Activated naive CD8-positive, alpha-beta T cell treated with anti-CD3 and anti-CD28 coated beads, Interleukin-2, amount 50 U/mL, for 24 hours (primary cell): ENCODE results near the gene EFNB1.
"Not testable (repeated sequence)": the region's sequence is repeated elsewhere in the genome, so short reads cannot be mapped to it uniquely, and the experiment has no call there.

Experiments used
- ATAC-seq: fragments of 150-1000 bp; cut with Tn5 transposase; one replicate; pipeline ENCODE4 v1.10.0; 2021
- DNase-seq: peaks from one replicate; pipeline ENCODE4 v3.0.0; 2021
- H3K27ac Mint-ChIP-seq: one replicate; pipeline ENCODE4 v1.8.0; 2021; ENCODE audit warnings: mild to moderate bottlenecking, mixed read lengths
- H3K27me3 Mint-ChIP-seq: one replicate; pipeline ENCODE4 v1.8.0; 2021; ENCODE audit warnings: mixed read lengths
- H3K36me3 Mint-ChIP-seq: one replicate; pipeline ENCODE4 v1.8.0; 2021; ENCODE audit warnings: low read depth, mixed read lengths
- H3K4me1 Mint-ChIP-seq: one replicate; pipeline ENCODE4 v1.8.0; 2021; ENCODE audit warnings: mixed read lengths
- H3K4me3 Mint-ChIP-seq: one replicate; pipeline ENCODE4 v1.8.0; 2021; ENCODE audit warnings: mild to moderate bottlenecking, moderate library complexity, mixed read lengths
- H3K9me3 Mint-ChIP-seq: one replicate; pipeline ENCODE4 v1.8.0; 2021; ENCODE audit warnings: mixed read lengths

Gene EFNB1

GRCh38 chrX:68828740-68829581, at the start of gene EFNB1:
Gene EFNB1, plus strand, starts transcription at chrX:68829021. Its CDS starts 756 bp downstream, at chrX:68829777.
- peak within 1 kb of the TSS; percentile 62 for H3K27ac Mint-ChIP-seq

DNA sequence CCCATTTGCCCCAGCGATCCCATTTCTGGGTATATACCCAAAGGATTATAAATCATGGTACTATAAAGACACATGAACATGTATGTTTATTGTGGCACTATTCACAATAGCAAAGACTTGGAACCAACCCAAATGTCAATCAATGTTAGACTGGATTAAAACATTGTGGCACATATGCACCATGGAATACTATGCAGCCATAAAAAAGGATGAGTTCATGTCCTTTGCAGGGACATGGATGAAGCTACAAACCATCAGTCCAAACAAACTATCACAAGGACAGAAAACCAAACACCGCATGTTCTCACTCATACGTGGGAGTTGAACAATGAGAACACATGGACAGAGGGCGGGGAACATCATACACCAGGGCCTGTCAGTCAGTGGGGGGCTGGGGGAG, 47.5 kb upstream of the EFNB1 start:
- H3K4me3 Mint-ChIP-seq, H3K36me3 Mint-ChIP-seq, H3K4me1 Mint-ChIP-seq, H3K27ac Mint-ChIP-seq, ATAC-seq, DNase-seq, H3K27me3 Mint-ChIP-seq, H3K9me3 Mint-ChIP-seq: not testable (repeated sequence)

More at GRCh38 chrX:68828740-68829581, at the start of gene EFNB1:
- H3K4me1 Mint-ChIP-seq: peaks cover 20% of the 10 kb centered on the region
- H3K9me3 Mint-ChIP-seq: no peaks in the 10 kb centered on the region
- H3K27me3 Mint-ChIP-seq: no peaks in the 10 kb centered on the region
- H3K4me3 Mint-ChIP-seq: peak within 1 kb of the TSS; percentile 76
- peak; percentile 79 for ATAC-seq
- no peaks in the 10 kb centered on the region for H3K36me3 Mint-ChIP-seq
- peak; percentile 75 for DNase-seq

- Mint-ChIP-seq H3K4me1 (no peaks in the 10 kb centered on the region), H3K27me3 (peaks cover 3% of the 10 kb centered on the region), H3K27ac (no peak overlapping the region), H3K9me3 (no peaks in the 10 kb centered on the region), H3K36me3 (no peaks in the 10 kb centered on the region), H3K4me3 (no peak overlapping the region)
- ATAC-seq (no peak), DNase-seq (no peak)
These were observed 44.0 kb upstream of the EFNB1 start for GRCh38 chrX:68784816-68785215.

- H3K4me3 Mint-ChIP-seq, H3K27ac Mint-ChIP-seq, DNase-seq, ATAC-seq, H3K4me1 Mint-ChIP-seq, H3K36me3 Mint-ChIP-seq, H3K9me3 Mint-ChIP-seq, H3K27me3 Mint-ChIP-seq: not testable (repeated sequence)
These were observed 42.2 kb upstream of the EFNB1 start for GRCh38 chrX:68786581-68786980.

DNA sequence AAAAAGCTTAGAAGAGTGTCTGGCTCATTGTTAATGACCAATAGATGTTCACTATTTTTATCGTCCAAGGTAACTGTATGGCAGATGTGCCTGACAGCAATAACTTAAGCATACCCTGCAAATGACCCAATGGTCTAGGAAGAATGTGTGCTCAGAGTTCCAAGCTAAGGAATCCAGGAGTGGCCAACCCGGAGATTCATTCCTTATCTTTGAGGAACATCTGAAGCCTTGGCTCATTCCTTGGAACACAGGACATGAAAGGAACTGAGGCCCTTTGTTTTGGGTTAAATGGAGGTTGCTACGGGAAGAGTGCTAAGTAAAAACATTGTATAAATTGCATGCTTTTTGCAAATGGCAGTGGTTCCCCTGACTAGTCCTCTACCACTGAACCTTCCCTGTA, 38.9 kb upstream of the EFNB1 start:
- H3K36me3 Mint-ChIP-seq: no peaks in the 10 kb centered on the region
- no peak for ATAC-seq
- H3K4me3 Mint-ChIP-seq: no peak overlapping the region
- H3K27me3 Mint-ChIP-seq: peaks cover 2% of the 10 kb centered on the region
- no peak overlapping the region for H3K27ac Mint-ChIP-seq
- no peaks in the 10 kb centered on the region for H3K9me3 Mint-ChIP-seq
- no peak for DNase-seq
- H3K4me1 Mint-ChIP-seq: no peaks in the 10 kb centered on the region

GRCh38 chrX:68792083-68792482, 36.7 kb upstream of the EFNB1 start:
- Mint-ChIP-seq H3K27ac (no peak overlapping the region), H3K4me1 (no peaks in the 10 kb centered on the region), H3K27me3 (peaks cover 2% of the 10 kb centered on the region), H3K36me3 (no peaks in the 10 kb centered on the region), H3K9me3 (no peaks in the 10 kb centered on the region), H3K4me3 (no peak overlapping the region)
- DNase-seq (no peak), ATAC-seq (no peak)

GRCh38 chrX:68794461-68794860, 34.4 kb upstream of the EFNB1 start:
- Mint-ChIP-seq H3K4me3 (no peak overlapping the region), H3K4me1 (no peaks in the 10 kb centered on the region), H3K36me3 (no peaks in the 10 kb centered on the region), H3K27me3 (peaks cover 2% of the 10 kb centered on the region), H3K9me3 (no peaks in the 10 kb centered on the region), H3K27ac (no peak overlapping the region)
- no peak for DNase-seq
- ATAC-seq: no peak

DNA sequence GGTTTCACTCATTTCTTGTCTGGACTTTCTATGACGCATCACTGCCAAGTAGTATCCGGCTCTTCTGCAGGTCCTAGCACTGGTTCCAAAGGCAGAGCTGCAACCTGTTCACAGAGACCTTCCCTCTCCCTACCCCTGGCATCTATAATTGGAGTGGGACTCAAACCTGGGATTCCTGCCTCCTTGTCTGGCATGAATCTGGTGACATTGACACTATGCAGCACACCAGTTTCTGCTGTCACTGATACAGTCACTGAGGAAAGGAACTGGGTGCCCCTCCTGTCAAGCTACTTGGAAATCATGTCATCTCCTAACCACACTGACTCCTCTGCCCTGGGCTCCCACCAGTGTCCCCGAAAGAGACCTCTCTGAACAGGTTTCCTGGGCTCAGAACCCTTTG, 33.1 kb upstream of the EFNB1 start:
- no peak for ATAC-seq
- no peak for DNase-seq
- Mint-ChIP-seq H3K36me3 (no peaks in the 10 kb centered on the region), H3K27ac (no peak overlapping the region), H3K4me3 (no peak overlapping the region), H3K4me1 (no peaks in the 10 kb centered on the region), H3K9me3 (no peaks in the 10 kb centered on the region), H3K27me3 (peaks cover 2% of the 10 kb centered on the region)

GRCh38 chrX:68798400-68798799, 30.4 kb upstream of the EFNB1 start:
- not testable (repeated sequence) for H3K27me3 Mint-ChIP-seq, ATAC-seq, H3K27ac Mint-ChIP-seq

DNA sequence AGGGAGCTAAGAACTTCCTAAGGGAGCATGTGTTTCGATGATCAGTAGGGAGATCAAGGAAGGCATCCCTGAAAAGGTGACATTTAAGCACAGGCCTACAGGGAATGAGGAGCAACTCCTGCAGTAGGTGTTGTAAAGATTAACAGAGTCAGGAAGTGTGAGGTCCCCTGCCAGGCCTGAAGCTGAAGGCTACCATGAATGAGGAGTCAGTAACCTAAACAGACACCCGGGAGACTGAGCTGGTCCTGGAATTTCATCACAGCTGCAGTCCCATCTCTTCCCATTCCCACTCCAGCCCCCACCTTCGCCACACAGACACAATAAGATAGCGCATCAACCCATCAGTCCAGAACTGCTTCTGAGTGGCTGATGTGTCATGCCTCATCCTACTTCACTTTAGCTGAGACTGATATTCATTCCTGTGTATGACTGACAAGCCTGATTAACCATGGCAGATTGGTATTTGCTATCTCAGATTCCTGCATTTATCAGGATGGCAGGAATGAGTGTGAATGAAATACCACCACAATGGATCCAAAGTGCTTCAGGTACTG, 27.0 kb upstream of the EFNB1 start:
- no peak for ATAC-seq
- H3K9me3 Mint-ChIP-seq: no peaks in the 10 kb centered on the region
- no peak for DNase-seq
- H3K36me3 Mint-ChIP-seq: no peaks in the 10 kb centered on the region
- no peak overlapping the region for H3K27ac Mint-ChIP-seq
- no peaks in the 10 kb centered on the region for H3K27me3 Mint-ChIP-seq
- no peak overlapping the region for H3K4me3 Mint-ChIP-seq
- no peaks in the 10 kb centered on the region for H3K4me1 Mint-ChIP-seq

More at GRCh38 chrX:68798400-68798799, 30.4 kb upstream of the EFNB1 start:
- H3K9me3 Mint-ChIP-seq, DNase-seq, H3K36me3 Mint-ChIP-seq, H3K4me3 Mint-ChIP-seq, H3K4me1 Mint-ChIP-seq: not testable (repeated sequence)

- Mint-ChIP-seq H3K36me3 (no peaks in the 10 kb centered on the region), H3K9me3 (no peaks in the 10 kb centered on the region), H3K27ac (no peak overlapping the region), H3K4me1 (no peaks in the 10 kb centered on the region), H3K4me3 (no peak overlapping the region), H3K27me3 (peaks cover 6% of the 10 kb centered on the region)
- ATAC-seq: no peak
- DNase-seq: no peak
These were observed 21.0 kb upstream of the EFNB1 start for GRCh38 chrX:68807818-68808217.

DNA sequence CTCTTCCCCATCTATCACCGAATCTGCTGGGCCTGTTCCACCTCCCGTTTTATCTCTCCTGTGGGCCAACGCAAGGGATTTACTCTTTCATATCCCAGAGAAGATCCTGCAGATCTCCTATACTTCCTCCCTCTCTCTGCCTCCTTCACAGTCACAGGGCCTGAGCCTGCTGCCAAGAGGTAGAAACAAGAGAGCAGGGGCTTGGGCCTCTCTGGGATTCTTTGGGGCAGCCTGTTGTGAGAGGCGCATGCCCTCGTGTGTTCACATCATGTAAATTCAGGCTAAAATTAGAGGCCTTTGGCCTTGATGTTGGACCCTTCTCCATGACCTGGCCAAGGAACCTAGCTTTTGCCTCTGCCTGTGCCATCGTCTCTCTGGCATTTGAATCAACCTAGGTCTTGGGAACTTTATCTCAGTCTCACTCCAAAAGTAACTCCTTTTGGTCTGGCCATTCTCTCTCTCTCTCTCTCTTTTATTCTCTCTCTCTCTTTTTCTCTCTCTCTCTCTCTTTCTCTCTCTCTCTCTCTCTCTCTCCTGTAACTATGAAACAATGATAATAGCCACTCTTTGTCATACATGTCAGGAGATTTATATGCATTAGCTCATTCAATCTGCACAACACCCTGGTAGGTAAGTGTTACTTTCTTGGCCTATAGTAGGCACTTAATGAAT, 20.0 kb upstream of the EFNB1 start:
- Mint-ChIP-seq H3K27me3 (peaks cover 6% of the 10 kb centered on the region), H3K27ac (no peak overlapping the region), H3K9me3 (no peaks in the 10 kb centered on the region), H3K4me1 (no peaks in the 10 kb centered on the region), H3K4me3 (no peak overlapping the region), H3K36me3 (no peaks in the 10 kb centered on the region)
- DNase-seq (no peak), ATAC-seq (no peak)

GRCh38 chrX:68820476-68821110, 8.2 kb upstream of the EFNB1 start:
- no peaks in the 10 kb centered on the region for H3K9me3 Mint-ChIP-seq
- H3K36me3 Mint-ChIP-seq: no peaks in the 10 kb centered on the region
- no peak overlapping the region for H3K4me3 Mint-ChIP-seq

DNA sequence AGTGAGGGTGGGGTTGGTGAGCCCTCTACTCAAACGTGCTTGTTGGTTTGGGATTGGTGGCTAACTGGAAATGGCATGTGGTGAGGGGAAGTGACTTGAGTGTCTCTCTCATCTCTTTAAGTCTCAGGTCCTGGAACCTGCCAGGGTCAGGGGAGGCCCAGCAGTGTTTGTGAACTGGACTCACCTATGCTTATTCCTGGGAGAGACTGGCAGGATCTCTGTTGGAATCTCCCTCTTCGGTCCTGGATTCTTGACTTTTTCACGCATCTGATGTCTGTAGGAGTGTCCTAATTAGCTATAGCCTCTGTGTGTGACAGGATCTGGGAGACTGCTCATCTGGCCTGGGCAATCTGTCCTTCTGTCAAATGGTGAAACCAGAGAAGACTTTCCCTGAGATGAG, 7.2 kb upstream of the EFNB1 start:
- DNase-seq: no peak
- no peak for ATAC-seq
- Mint-ChIP-seq H3K4me1 (no peaks in the 10 kb centered on the region), H3K4me3 (no peak overlapping the region), H3K27me3 (no peaks in the 10 kb centered on the region), H3K36me3 (no peaks in the 10 kb centered on the region), H3K27ac (no peak overlapping the region), H3K9me3 (no peaks in the 10 kb centered on the region)

More at GRCh38 chrX:68820476-68821110, 8.2 kb upstream of the EFNB1 start:
- H3K27ac Mint-ChIP-seq: no peak overlapping the region
- ATAC-seq (no peak), DNase-seq (no peak)
- no peaks in the 10 kb centered on the region for H3K27me3 Mint-ChIP-seq
- no peaks in the 10 kb centered on the region for H3K4me1 Mint-ChIP-seq
